ENCODE measurements around the gene NELFB.

Gene NELFB

DNA sequence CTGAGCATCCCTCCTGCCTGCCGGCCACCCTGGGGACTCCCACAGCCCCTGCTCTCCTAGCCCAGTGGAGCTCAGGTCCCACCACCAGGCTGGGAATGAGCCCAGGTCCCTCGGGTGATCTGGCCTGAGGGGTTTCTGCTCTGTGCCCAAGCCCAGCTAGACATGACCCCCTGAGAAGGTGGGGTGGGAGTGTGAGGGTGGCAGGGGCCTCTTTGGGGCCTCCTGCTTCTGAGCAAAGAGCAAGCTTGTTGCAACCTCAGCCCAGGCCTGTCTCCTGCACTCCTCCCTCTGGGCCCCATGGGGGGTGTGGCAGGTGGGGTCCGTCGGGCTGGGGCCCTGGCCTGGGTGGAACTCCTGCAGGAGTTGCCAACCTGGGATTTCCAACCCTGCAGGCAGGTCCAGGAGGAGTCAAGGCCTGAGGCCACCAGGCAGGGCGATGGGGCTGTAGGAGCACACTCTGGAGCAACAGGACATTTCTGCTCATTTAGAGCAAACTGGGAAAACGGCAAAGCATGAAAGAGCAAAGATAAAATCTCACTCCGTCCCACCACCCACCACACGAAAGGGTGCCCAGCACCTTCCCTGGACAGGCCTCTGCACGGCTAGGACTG is 58.3 kb downstream of the NELFB start:
- no peak for DNase-seq (ENCODE audit: low spot score)

GRCh38 chr9:137313956-137314560 is 58.9 kb downstream of the NELFB start:
- no peak for DNase-seq (ENCODE audit: low spot score)

DNA sequence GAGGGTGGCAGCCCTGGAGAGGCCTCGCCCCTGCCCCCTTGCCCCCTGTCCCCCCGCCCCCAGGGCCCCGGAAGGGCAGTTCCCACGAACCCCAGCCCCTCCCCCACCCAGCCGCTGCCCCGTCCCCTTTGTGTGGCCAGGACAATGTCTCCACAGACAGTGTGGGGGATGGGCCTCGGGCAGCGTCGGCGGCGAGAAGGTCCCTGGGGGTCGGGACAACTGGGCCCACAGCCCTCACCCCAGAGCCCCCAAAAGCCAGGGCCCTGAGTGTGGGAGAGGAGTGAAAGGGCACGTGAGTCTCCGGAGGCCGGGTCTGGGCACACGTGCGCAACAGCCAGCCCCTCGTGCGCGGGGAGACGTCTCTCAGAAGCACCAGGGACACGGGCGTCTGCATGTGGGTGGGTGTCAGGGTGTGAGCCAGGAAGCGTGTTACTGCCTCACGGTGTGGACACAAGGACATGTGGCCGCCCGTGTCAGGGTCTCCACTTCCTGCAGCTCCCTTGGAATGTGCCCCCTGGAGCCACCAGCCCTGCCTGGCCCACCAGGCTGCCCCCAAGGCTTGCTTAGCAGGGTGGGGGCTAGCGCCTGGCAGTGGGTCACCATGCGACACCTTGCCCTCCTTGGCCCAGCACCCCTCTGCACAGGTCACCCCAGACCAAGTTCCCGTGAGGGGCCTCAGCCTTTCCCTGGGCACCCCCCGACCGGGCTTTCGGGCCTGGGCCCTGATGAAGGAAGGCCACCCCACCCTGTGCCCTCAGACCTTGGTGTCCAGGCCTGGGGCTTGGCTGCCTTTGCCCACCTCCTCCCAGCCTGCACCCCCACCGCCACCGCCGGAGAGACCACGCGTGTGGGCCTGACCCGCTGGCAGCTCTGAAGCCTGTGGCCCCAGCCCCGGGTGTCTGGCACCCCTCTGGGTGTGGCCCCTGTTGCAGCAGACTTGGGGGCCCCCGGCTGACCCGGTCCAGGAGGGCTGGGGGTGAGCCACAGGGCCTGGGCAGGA is 59.7 kb downstream of the NELFB start:
- DNase-seq (ENCODE audit: low spot score): peak; percentile 40

- DNase-seq (ENCODE audit: low spot score): peak; percentile 27
These were observed 60.5 kb downstream of the NELFB start for GRCh38 chr9:137315581-137316011.

DNA sequence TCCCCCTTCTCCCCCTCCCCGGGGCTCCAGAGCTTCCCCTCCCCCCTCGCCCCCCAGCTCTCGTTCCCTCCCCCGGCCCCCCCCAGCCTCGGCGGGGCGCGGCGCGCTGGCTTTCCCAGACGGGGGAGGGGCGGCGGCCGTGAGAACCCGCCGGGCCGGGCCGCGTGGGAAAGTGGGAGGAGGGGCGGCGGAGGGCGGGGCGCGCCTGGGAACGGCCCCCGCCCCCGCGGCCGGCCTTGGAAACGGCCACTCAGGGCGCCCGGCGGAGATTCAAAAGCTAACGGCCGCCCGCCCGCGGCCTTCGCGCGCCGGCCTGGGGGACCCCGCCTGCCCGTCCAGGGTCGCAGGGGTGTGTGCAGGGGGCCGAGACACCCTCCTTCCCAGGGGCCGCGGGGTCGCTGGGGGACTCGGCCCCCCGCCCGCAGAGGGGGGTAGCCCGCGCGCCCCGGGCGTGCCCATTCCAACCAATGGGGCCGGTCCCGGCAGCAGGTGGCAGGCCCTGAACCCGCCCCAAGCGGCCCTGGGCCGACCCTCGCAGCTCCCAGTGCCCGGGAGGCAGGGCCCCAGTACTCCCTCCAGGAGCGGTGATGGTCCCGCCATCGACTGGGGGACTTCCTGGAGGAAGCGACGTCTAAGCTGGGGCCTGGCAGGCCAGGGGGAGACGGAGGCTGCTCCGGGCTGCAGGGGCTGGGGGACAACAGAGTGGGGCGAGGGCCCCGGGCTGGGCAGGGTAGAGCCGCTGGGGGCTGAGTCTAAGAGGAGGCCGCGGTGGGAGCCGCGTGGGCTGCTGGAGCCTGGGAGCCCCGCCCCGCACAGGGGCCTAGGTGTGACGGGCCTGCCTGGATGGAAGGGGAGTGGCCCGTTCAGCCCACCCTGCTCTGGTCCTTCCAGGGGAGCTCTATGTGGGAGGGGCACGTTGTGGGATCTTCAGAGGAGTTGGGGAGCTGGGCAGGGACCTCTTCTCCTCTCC is 61.2 kb downstream of the NELFB start:
- DNase-seq (ENCODE audit: low spot score): peak; percentile 71

GRCh38 chr9:137317021-137317717 is 62.0 kb downstream of the NELFB start:
- DNase-seq (ENCODE audit: low spot score): no peak

DNA sequence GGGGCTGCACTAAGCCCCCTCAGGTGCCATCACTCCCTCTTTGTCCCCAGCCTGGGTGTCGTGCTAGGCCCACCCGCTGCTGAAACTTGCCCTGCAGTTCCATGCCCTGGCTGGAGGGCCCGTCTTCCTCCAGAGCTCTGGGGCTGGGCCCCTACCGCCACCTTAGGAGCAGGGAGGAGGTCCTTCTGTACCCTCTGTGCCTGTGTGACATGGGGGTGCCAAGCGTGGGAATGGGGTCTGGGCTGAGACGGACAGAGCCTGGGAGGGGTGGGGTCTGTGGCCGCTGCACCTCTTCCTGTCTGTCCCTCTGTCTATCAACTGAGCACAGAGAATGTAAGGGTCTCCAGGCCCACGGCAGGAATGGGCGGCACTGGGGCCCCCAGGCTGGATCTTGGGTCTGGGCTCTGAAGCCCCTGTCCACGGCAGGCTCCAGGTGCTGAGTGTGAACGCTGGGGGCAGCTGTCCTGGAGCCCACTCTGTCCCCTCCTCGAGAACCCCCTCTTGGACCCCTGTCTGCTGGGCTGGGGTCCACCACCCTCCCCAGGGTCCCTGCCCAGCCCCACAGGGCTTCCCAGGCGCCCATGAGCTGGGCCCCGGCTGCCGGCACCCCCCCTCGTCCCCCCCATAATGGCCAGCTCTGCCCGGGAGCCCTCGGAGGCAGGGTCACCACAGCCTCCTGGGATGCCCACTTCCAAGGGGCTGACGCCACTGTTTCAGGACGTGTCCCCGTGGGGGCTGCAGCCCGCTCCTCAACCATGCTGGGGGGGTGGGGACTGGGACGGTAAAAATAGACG is 62.8 kb downstream of the NELFB start:
- DNase-seq (ENCODE audit: low spot score): no peak

- no peak for DNase-seq (ENCODE audit: low spot score)
These were observed 63.5 kb downstream of the NELFB start for GRCh38 chr9:137318602-137319001.

- DNase-seq (ENCODE audit: low spot score): peak; percentile 63
These were observed 64.0 kb downstream of the NELFB start for GRCh38 chr9:137319011-137319738.

DNA sequence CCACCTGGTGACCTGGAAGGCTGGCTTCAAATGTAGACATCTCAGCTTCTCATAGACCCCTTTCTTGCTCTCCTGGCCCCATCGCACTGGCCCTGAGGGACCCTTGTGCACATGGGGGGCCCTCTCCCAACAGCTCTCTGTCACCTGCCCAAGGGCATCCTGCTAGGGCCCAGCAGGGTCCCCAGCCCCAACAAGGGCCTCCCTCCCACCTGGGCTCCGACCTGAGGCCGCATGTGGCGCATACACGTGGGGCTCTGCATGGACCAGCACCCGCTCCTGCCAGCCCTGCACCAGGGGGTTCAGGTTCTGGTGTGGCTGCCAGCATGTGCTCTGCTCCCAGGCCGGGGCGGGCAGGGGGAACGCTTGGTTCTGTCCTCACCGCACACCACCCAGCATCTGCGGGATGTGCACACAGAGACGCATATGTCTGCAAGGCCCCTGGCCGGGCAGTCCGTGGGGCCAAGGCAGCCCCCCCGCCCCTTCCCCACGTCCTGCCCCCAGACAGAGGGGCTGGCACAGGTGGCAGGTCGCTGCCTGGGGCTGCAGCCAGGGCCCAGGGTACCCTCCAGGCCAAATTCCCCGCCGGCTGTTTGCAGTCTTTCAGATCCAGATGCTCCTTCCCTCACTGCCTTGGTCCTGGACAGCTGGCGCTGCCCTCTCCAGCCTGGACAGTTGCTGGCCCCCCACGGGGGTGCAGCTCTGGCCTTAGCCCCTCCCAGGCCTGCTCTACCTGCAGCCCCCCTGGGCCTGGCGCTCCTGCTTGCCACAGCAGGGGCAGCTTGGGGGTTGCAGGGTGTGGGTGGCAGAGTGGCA is 64.8 kb downstream of the NELFB start:
- DNase-seq (ENCODE audit: low spot score): no peak

DNA sequence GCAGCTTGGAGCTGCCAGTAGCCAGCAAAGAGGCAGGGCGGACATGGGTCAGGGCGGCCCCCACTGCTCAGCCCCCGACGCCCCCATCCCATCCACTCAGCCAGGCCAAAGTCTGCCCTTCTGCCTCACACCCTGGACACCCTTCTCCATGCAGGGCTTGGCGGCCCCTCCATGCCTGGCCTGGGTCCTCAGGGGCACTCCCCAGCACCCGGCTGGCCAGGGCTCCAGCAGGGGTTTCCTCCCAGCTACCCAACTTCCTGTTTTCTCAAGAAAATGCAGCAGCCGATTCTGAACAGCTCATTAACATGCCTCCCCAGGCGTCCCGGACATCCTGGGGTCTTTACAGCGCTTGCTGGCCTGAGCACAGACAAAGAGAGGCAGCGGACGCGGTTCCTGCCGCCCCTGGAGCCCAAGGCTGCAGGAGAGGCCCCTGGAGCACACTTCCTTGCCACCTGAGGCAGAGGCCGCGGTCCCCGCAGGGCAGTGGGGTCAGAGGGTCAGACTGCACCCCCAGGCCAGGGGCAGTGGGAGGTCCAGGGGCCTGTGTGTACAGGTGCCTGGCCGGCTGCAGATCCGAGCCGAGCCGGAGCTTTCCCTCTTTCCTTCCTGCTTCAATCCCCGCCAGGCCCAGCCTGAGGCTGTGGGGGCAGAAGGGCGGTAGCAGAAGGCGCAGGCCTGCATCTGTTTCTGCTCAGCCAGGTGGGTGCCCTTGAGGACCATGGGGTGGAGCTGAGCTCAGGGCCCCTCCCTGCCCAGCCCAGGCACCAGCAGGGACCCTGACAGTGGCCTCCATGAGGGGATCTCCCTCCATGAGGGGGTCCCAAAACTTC is 65.6 kb downstream of the NELFB start:
- peak; percentile 64 for DNase-seq (ENCODE audit: low spot score)

GRCh38 chr9:137321726-137322361 is 66.7 kb downstream of the NELFB start:
- DNase-seq (ENCODE audit: low spot score): no peak
